HG02973 (cell line): ENCODE data around the gene PTPRG.
A peak's percentile ranks its signal among the peaks of the same experiment; 100 is the strongest.

Experiments
- ATAC-seq: cut with Tn5 transposase; IDR thresholded peaks from one replicate; pipeline ENCODE4 v1.9.1; 2021; ENCODE audit warnings: moderate library complexity; ENCODE audit not compliant: unreplicated experiment

PTPRG gene

GRCh38 chr3:62199126-62199525 is 637.8 kb downstream of the PTPRG start:
- no peak for ATAC-seq

GRCh38 chr3:62201438-62202035 is 640.2 kb downstream of the PTPRG start:
- no peak for ATAC-seq

- ATAC-seq, result no peak
Observed at GRCh38 chr3:62203152-62203551, 641.8 kb downstream of the PTPRG start.

- ATAC-seq, result no peak
Observed at GRCh38 chr3:62203561-62203960, 642.2 kb downstream of the PTPRG start.

- ATAC-seq, result no peak
Observed at GRCh38 chr3:62207197-62207596, 645.8 kb downstream of the PTPRG start.

- ATAC-seq, result no peak
Observed at GRCh38 chr3:62208385-62208784, 647.0 kb downstream of the PTPRG start.

- ATAC-seq, result no peak
Observed at GRCh38 chr3:62209101-62209500, 647.7 kb downstream of the PTPRG start.

- no peak for ATAC-seq
Observed at GRCh38 chr3:62210011-62210410, 648.6 kb downstream of the PTPRG start.

- no peak for ATAC-seq
Observed at GRCh38 chr3:62211675-62212429, 650.5 kb downstream of the PTPRG start.

- ATAC-seq, result no peak
Observed at GRCh38 chr3:62214850-62215249, 653.5 kb downstream of the PTPRG start.

- no peak for ATAC-seq
Observed at GRCh38 chr3:62220616-62221015, 659.2 kb downstream of the PTPRG start.

- ATAC-seq, result no peak
Observed at GRCh38 chr3:62225051-62225450, 663.7 kb downstream of the PTPRG start.

- no peak for ATAC-seq
Observed at GRCh38 chr3:62226601-62227339, 665.4 kb downstream of the PTPRG start.

GRCh38 chr3:62228467-62228866 is 667.1 kb downstream of the PTPRG start:
- no peak for ATAC-seq

GRCh38 chr3:62229211-62229610 is 667.8 kb downstream of the PTPRG start:
- no peak for ATAC-seq

GRCh38 chr3:62229908-62230307 is 668.5 kb downstream of the PTPRG start:
- ATAC-seq, result no peak

- ATAC-seq, result no peak
Observed at GRCh38 chr3:62233065-62233464, 671.7 kb downstream of the PTPRG start.

GRCh38 chr3:62236016-62236415 is 674.6 kb downstream of the PTPRG start:
- no peak for ATAC-seq

GRCh38 chr3:62237286-62237948 is 676.0 kb downstream of the PTPRG start:
- no peak for ATAC-seq

GRCh38 chr3:62238003-62238402 is 676.6 kb downstream of the PTPRG start:
- peak; percentile 84 for ATAC-seq

- no peak for ATAC-seq
Observed at GRCh38 chr3:62238431-62238830, 677.1 kb downstream of the PTPRG start.
